NCI-H1092 treated with DMSO at 0.1 percent for 48 hours (cell line): ENCODE measurements around the gene RAPSN.
A peak's percentile ranks its signal among the peaks of the same experiment; 100 is the strongest.

Source experiments
- DNase-seq: peaks from one replicate; lab custom pipeline; 2025; lab: John Stamatoyannopoulos, UW

The RAPSN gene

DNA sequence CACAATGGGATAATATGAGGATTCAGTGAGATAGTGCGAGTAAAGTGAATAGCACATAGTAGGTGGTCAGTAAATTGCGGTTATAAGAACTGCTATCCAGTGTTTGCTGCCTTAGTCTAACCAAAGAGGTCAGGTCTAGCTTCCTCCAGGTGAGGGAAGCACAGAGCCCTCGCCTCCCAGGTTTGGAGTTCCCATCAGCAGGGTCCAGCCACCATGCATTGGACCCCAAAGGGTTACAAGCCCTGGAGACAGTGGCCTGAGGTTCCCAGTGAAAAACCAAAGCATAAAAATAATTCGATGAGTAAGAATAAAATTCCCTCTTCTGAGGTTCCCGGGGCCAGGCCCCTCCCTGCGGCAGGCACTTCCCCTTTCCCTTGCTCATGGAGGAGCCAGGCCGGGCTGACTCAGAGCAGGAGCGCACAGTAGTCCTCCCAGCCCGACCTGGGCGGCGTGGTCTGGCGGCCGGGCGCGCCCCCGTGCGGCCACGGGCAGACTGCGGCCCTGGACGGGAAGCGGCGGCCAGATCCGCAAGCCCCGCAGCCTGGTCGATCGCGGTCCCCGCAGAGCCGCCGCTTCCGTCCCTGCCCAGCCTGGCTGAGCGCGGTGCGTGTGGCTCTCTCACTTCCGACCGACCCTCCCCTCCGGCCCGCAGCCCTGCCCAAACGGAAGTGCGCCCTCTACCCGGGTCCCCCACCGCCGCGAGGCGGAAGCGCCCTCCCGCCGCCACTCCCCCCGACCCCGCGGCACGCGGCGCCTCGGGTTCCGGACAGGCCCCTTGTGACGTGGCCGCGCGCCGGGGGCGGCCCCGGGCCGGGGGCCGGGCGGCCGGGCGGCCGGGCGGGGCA lies 41.0 kb downstream of the RAPSN start, which contains the start of gene SLC39A13:
SLC39A13 (plus strand) TSS at position 845 of the 845 bp plus-strand sequence. CDS start 1,505 bp downstream, outside the sequence.
- DNase-seq: peak; percentile 90

DNA sequence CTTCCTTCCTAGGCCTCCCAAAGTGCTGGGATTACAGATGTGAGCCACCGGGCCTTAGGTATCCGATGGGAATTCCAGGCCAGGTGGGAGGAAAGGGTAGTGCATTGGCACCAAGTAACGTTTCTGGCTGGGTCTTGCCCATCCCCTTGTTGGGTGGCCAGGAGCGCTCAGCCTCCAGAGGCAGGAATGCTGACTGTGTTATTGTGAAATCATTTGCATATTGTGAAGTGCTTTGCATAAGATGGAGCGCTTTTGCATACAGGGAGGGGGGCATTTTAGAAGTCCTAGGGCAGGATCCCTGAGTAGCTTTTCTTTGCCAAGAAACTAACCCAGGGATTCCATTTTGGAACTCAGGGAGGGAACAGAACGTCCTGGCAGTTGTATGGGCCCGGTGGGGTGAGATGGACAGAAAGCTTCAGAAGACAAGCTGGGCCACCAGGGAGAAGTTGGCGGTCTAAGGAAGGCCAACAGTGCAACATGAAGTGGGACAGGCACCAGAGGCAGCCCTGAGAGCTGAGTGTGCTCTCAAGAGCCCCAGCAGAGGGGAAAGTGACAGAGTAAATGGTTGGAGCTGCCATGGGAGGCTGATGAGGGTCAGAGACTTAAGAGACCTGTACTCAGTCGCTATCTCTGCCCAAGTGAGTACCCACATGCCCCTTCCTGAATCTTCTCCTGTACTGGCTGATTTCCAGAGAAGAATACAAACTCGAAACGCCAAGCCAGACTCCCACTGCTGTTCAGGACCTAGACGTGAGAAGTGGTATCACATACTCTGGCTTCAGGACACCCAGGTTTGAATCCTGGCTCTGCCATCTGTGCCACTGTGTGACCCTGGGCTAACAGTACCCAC lies 41.8 kb downstream of the RAPSN start:
- DNase-seq: no peak

DNA sequence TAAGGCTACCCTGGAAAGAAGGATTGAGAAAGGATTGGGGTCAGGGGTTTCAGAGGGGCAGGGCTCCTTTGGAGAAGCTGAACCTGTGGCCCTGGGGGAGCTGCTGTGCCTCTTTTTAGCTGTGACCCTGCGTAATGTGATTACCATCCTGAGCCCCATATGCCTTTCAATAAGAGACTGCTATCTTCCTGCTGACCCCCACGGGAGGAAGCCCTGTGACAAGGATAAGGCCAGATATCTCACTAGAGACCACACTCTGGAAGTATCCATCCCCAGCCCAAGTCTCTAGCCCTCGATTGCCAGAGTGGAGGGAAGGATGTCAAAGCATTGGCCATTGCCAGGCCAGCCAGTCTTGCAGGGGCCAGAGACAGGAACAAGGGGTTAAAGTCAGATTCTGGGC lies 45.4 kb downstream of the RAPSN start:
- DNase-seq: no peak

DNA sequence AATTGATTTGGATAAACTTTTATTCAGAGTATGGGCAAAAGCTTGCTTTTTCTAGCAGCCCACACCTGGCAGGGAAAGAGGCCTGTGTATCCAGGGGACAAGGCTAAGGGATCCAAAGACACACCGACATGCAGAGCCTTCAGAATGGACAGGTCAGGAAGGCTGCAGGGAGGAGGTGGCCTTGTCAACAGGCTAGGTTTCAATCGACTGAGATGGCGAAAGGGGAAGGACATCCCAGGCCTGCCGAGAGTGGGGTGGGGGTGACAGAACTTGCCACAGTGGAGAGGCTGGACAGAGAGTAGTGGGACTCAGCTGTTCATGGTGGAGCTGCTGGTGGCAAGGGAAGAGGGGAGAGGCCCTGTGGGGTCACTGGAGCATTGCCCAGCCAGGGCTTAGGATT lies 45.8 kb downstream of the RAPSN start:
- no peak for DNase-seq

DNA sequence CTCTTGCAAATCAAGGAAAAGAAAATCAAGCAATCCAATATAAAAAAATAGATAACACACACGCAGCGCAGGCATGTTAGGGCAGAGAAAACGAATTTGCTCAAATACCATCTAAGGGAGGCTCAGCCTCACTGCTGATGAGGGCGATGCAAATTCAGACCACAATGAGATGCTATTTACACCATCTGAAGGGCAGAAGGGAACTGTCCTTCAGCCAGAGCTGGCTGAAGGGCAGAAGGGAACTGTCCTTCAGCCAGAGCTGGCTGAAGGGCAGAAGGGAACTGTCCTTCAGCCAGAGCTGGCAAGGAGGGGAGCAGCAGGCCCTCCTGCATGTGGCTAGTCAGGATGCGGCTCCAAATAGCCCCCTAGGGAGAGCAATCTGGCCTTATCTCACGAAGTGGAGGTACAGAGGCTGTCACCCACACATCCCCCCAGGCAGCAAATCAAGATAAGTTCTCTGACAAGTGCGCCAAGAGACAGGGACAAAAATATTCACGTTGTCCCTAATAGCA lies 48.1 kb downstream of the RAPSN start:
- no peak for DNase-seq

- DNase-seq: no peak
Measured at GRCh38 chr11:47399860-47400767, 48.8 kb downstream of the RAPSN start.

GRCh38 chr11:47398551-47398950 lies 50.4 kb downstream of the RAPSN start:
- no peak for DNase-seq

- DNase-seq: no peak
Measured at GRCh38 chr11:47398011-47398410, 50.9 kb downstream of the RAPSN start.

DNA sequence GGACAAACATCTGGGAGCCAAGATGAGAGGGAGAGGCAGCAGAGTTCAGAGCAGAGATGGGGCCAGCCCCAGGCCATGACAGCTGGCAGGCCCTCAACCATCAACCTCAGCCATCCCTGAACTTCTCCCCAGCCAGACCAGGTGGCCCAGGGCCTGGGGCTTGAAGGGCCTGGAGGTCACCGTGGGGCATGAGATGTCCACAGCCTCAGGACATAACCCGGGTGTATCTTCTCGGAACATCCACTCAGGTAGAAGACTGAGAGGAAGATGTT lies 53.0 kb downstream of the RAPSN start:
- DNase-seq: no peak

DNA sequence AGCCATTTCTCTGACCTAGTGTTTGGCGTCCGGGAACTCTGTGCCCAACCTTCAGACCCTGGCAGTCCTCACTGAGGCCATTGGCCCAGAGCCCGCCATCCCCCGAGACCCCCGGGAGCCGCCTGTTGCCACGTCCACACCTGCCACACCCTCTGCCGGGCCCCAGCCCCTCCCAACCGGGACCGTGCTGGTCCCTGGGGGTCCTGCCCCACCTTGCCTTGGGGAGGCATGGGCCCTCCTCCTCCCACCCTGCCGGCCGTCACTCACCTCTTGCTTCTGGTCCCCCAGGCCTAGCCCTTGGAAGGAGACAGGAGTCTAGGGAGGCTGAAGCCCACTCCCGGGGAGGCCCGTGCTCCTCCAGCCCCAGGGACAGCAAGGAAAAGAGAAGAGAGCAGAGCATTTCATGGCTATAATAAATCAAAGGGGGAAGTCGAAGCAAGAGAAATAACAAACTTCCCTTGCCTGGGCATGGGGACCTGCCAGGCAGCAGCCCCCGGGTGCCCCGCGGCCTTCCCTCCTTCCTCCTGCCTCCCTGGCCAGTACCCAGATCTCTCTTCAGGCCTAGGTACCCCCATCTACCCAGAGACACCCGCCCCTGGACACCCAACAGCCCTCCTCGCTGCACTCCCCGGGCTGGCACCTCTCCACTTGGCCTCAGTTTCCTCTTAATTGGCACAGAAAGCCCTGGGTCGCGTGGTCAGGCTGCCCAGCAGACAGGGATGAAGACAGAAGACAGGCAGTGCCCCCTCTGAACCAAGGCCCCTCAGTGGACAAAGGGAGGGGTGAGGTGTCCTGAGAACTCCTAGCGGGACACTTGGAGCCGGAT lies 53.5 kb downstream of the RAPSN start:
- no peak for DNase-seq

- DNase-seq: no peak
Measured at GRCh38 chr11:47394322-47395222, 54.4 kb downstream of the RAPSN start.

DNA sequence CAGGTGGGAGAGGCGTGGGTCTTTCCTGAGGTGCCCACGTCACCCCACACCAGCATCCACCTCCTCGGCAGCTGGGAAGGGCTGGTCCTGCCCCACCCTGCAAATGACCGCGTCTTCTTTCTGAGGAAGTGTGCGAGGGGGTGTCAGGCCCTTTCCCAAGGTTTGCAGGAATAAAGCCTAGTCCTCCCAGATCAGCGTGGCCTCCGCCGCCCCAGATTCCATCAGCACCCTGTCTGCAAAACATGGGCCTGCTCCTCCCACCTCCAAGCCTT lies 55.0 kb downstream of the RAPSN start:
- no peak for DNase-seq

DNA sequence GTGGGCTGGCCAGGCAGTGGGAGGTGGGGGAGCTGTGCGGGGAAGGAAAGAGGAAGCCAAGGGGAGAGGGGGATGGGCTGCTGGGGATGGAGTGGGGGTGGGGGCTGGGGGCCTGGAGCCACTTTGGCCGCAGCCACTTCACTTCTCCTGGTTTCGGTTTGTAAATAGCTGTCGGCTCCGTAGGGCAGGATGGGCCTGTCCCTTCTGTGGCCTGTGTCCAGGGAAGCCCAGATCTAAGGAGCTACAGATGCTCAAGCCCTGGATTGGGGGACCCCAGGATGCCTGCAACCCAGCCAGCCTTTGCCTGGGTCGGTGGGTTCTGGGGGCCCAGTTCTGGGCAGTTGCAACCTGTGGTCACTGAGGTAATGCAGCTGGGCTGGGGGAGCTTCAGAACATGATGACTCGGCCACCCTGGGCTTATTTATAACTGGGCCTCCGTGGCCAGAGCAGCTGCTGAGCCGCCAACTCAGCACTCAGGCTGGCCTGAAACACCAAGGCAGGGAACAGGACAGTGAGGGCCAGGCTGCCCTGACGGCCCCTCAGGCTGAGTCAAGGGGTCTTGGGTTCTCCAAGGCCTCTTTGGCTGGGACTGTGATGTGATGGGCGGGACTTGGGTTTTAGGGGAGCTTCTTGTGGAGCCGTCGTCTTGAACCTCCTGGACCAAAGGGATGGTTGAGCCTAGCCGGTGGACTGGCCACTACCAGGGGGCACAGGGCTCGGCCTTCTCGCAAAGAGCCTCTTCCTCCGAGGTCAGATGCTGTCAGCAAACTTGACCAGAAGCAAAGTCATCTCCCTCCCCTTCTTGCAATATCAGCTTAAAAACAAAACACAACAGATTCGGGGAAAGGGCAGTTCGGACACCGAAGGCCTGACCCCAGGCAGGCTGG lies 55.5 kb downstream of the RAPSN start:
- DNase-seq: no peak

DNA sequence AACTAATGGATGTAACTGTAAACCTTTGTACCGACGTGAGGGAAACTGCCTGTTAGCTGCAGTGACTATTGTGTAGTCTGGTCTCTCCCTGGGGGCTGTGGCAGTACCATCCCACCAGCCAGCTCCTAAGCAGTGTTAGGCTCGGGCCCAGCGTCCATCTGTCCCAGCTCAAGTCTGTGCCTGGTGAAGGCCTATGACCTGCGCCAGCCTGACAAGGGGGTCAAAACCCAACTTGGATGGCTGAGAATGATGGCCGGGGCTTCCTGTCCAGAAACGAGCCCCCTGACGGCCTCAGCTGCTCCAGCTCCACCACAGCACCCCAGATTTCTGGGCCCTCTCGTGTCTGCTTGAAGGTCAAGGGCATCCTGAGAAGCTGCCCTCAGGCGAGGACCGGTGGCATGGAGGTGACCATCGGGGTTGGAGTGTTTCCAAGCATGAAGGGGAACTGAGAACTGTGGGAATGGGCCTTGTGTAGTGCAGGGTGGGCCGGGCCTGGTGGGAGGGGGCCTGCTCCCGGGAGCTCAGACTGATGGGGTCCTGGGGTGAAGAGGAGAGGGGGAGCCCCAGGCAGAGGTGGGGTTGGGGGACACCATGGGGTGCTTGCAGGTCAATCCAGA lies 56.3 kb downstream of the RAPSN start:
- DNase-seq: no peak

GRCh38 chr11:47391711-47392432 lies 57.1 kb downstream of the RAPSN start:
- DNase-seq: no peak

GRCh38 chr11:47391077-47391583 lies 57.8 kb downstream of the RAPSN start:
- DNase-seq: no peak

GRCh38 chr11:47390422-47390760 lies 58.5 kb downstream of the RAPSN start:
- no peak for DNase-seq
